GM12865 (cell line): ENCODE measurements around the gene ARVCF.
"Not testable (repeated sequence)": the region's sequence is repeated elsewhere in the genome, so short reads cannot be mapped to it uniquely, and the experiment has no call there.

ENCODE experiments used
- DNase-seq: peaks from one replicate; pipeline ENCODE4 v3.0.0; 2010; ENCODE audit warnings: low read depth
- H3K4me3 ChIP-seq: 2 replicates; pipeline ENCODE4 v1.5.1; 2011; ENCODE audit warnings: mild to moderate bottlenecking, low read depth, low read length, control low read depth
- CTCF ChIP-seq: IDR thresholded peaks from 2 replicates; pipeline ENCODE4 v1.5.1; 2011; ENCODE audit warnings: low read length, control low read depth, low read depth, inconsistent platforms; ENCODE audit not compliant: insufficient read depth; ENCODE audit errors: missing control alignments

The ARVCF gene

DNA sequence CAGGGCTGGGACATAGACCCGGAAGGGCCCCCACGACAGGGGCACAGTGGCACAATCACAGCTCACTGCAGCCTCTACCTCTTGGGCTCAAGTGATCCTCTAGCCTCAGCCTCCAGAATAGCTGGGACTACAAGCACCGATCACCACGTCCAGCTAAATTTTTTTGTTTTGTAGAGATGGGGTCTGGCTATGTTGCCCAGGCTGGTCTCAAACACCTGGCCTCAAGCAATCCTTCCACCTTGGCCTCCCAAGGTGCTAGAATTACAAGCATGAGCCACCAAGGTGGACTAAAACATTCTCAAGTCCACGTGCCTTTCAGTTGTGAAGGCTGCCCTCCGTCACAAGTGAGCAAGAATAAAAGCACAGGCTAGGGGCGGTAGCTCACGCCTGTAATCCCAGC is 85.1 kb downstream of the ARVCF start:
- no peak overlapping the region for H3K4me3 ChIP-seq
- TF ChIP-seq CTCF = no peak
- DNase-seq = no peak

DNA sequence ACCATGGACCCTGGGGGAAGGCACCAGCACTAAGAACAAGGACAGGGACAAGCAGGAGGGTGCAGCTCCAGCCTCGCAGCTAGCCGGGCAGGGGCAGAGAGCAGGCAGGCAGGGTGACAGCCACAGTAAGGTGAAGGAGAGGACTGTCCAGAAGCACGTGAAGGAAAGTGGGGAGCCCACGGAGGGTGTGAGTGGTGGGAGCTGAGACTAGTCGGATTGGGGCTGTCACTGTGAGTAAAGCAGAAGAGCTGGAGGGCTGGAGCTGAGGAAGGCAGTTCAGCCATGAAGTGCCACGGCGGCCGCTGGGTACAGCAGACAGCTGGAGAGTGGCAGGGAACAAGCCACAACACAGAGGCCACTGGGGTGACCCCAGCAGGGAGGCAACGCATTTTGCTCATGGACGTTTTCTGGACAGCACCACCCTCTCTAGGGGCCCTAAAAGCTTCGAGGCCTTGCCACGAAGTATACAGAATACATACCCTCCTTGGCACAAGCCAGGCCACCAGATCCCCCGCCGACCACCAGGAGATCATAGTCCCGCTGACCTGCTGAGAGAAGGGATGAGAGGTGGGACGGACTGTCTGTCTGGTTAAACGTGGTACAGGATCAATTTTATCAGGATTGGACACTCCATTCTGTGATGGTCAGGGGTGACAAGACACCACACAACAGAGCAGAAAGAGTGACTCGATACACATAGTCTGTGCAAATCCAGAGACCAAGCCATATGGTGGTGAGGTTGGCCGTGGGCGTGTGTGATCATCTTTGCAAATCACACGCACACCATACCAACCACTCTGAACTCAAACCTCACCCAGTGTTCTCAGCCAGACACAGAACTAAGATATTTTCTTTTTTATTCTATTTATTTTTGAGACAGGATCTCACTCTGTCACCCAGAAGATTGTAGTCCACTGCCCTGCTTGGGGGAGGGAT is 85.8 kb downstream of the ARVCF start:
- TF ChIP-seq CTCF = no peak
- no peak overlapping the region for H3K4me3 ChIP-seq
- no peak for DNase-seq

DNA sequence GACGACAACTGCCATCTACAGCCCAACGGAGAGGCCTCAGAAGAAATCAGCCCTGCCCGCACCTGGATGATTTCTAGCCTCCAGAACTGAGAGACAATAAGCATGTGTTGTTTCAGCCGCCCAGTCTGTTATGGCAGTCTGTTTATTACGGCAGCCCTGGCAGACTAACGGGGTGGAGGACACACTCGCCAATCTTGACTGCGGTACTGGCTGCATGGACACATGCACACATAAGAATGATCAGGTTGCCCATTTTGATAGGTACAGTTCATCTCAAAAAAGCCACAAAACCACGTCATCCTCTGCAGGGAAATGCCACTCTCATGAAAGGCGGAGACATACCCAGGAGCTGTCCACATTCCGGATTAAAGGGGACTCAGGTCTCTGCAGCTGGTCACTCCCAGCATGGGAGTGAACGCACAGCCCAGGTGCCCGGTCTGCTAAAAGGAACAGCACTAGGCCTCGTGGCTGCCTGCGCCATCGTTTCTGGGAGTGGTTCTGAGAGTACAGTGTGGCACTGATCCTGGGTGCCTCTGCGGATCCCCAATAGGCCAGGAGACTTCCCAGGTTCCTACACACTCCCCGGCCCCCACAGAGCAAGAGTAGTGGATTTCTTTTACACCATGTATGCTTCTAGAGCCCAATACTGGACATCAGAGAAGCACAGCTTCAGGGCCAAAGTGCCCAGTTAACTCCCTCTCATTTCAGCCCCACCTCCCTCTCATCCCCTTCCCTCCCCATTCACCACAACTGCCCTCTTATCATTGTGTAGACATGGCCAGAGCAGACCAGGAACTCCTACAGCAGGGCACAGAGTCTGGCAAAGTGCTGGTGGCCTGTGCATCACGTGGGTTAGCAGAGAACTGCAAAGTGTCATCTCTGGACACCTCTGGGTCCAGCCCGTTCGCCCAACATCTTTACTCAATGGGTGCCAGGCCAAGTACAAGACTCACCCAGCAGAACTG is 86.8 kb downstream of the ARVCF start:
- no peak for TF ChIP-seq CTCF
- DNase-seq = no peak
- no peak overlapping the region for H3K4me3 ChIP-seq

GRCh38 chr22:19928207-19928606 is 88.4 kb downstream of the ARVCF start:
- no peak for DNase-seq
- TF ChIP-seq CTCF = no peak
- H3K4me3 ChIP-seq = no peak overlapping the region

DNA sequence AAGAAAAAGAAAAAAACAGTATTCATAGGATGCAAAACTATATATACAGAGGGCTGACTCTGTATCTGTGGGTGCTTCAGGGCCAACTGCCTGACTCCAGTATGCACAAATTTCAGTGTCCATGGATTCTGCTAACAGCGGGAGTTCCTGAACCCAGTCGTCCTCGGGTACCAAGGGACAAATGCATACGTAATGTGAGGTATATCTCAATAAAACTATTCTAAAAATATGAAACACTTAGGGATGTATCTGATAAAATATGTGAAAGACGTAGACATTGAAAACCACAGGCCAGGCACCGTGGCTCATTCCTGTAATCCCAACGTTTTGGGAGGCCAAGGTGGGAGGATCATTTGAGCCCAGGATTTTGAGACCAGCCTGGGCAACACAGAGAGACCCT is 88.9 kb downstream of the ARVCF start:
- no peak for TF ChIP-seq CTCF
- no peak overlapping the region for H3K4me3 ChIP-seq

GRCh38 chr22:19926028-19926427 is 90.6 kb downstream of the ARVCF start:
- DNase-seq, H3K4me3 ChIP-seq: not testable (repeated sequence)

More for the DNA sequence above, 88.9 kb downstream of the ARVCF start:
- DNase-seq = no peak

DNA sequence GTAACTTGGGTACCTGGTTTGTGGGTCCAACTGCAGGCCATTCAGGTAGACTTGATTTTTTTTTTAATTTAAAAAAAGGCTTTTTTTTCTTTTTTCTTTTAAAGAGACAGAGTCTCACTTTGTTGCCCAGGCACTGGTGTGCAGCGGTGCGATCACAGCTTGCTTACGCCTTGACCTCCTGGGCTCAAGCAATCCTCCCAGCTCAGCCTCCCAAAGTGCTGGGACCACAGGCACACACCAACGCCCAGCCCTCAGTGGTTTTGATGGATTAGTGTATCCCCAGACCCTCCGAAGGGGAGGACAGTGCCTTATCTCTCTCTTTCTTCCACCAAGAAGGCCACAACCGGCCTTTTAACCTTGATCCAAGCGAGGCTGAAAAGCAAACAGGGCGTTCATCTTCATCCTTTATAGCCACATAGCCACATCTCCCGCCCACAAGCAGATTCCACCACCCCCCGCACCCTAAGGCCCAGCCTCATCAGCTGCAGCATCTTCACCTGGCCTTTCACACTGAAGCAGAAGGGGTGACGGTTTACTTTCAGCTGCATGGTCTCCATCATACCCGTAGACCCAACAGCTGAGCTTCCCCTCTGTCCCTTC is 92.6 kb downstream of the ARVCF start:
- DNase-seq = no peak
- H3K4me3 ChIP-seq = no peak overlapping the region
- no peak for TF ChIP-seq CTCF
